Activated T-cell treated with anti-CD3 and anti-CD28 coated beads for 1 hour (primary cell): ENCODE measurements around the gene PTPRCAP.

Experiments
- DNase-seq: peaks from one replicate; pipeline ENCODE4 v3.0.0-alpha.2; 2020; ENCODE audit warnings: low read depth

Gene PTPRCAP

GRCh38 chr11:67465189-67465510 is 27.7 kb upstream of the PTPRCAP start:
- DNase-seq = no peak

- peak; percentile 86 for DNase-seq
Measured at GRCh38 chr11:67464411-67465188, 27.1 kb upstream of the PTPRCAP start.

GRCh38 chr11:67463680-67464410 is 26.4 kb upstream of the PTPRCAP start:
- no peak for DNase-seq

GRCh38 chr11:67463186-67463585 is 25.7 kb upstream of the PTPRCAP start:
- no peak for DNase-seq

GRCh38 chr11:67458266-67458665 is 20.8 kb upstream of the PTPRCAP start:
- no peak for DNase-seq

GRCh38 chr11:67457453-67457852 is 20.0 kb upstream of the PTPRCAP start:
- DNase-seq = no peak

GRCh38 chr11:67456068-67456705 is 18.7 kb upstream of the PTPRCAP start:
- DNase-seq = no peak

GRCh38 chr11:67455054-67455453 is 17.6 kb upstream of the PTPRCAP start, which contains the start of gene CABP4:
CABP4 (plus strand) TSS chr11:67455354; CDS start chr11:67455424, 70 bp downstream.
- DNase-seq = no peak

- DNase-seq = no peak
Measured at GRCh38 chr11:67453816-67454732, 16.6 kb upstream of the PTPRCAP start.

GRCh38 chr11:67452141-67452952 is 14.9 kb upstream of the PTPRCAP start, which contains the start of gene GPR152:
GPR152 (minus strand) TSS chr11:67452729; CDS start chr11:67452724, 5 bp downstream.
- no peak for DNase-seq

GRCh38 chr11:67451658-67451976 is 14.1 kb upstream of the PTPRCAP start:
- no peak for DNase-seq

- no peak for DNase-seq
Measured at GRCh38 chr11:67450796-67451657, 13.5 kb upstream of the PTPRCAP start.

GRCh38 chr11:67449116-67449844 is 11.8 kb upstream of the PTPRCAP start:
- DNase-seq = no peak

- DNase-seq = no peak
Measured at GRCh38 chr11:67448220-67448609, 10.7 kb upstream of the PTPRCAP start.

- no peak for DNase-seq
Measured at GRCh38 chr11:67445515-67445914, 8.0 kb upstream of the PTPRCAP start.

GRCh38 chr11:67442504-67443404 is 5.3 kb upstream of the PTPRCAP start:
- DNase-seq = no peak

GRCh38 chr11:67441731-67442351 is 4.4 kb upstream of the PTPRCAP start:
- DNase-seq = no peak

- DNase-seq = no peak
Measured at GRCh38 chr11:67441098-67441563, 3.6 kb upstream of the PTPRCAP start.
